IgD-negative memory B cell (primary cell): ENCODE results near the gene CDY1. TPM values are rescaled to one million over a fixed set of nuclear protein-coding genes. Genes with fewer than 3 reads are reported as not detected.
"Not testable (repeated sequence)": the region's sequence is repeated elsewhere in the genome, so short reads cannot be mapped to it uniquely, and the experiment has no call there.

Experiments
- H3K27ac Mint-ChIP-seq, 3 donors: one replicate each; pipeline ENCODE4 v1.8.0; 2020 to 2022; ENCODE audit warnings: mild to moderate bottlenecking in 3 of 3, mixed read lengths in 3 of 3, moderate library complexity in 1 of 3
- H3K27me3 Mint-ChIP-seq: one replicate; pipeline ENCODE4 v1.8.0; 2021; ENCODE audit warnings: mixed read lengths
- H3K36me3 Mint-ChIP-seq: one replicate; pipeline ENCODE4 v1.8.0; 2020; ENCODE audit warnings: mild to moderate bottlenecking, mixed read lengths
- H3K4me1 Mint-ChIP-seq, 3 donors: one replicate each; pipeline ENCODE4 v1.8.0; 2020 to 2022; ENCODE audit warnings: mixed read lengths in 3 of 3, mild to moderate bottlenecking in 1 of 3
- H3K4me3 Mint-ChIP-seq, 4 donors: one replicate each; pipeline ENCODE4 v1.8.0; 2020 to 2022; ENCODE audit warnings: mild to moderate bottlenecking in 4 of 4, mixed read lengths in 4 of 4, moderate library complexity in 3 of 4
- H3K9me3 Mint-ChIP-seq, 3 donors: one replicate each; pipeline ENCODE4 v1.8.0; 2020 to 2021; ENCODE audit warnings: mixed read lengths in 3 of 3, mild to moderate bottlenecking in 1 of 3
- polyA plus RNA-seq: library from polyadenylated mRNA; unstranded; fragments of 300-500 nt; fragmentation: Illumina TruSeq; gene quantifications from one replicate; pipeline ENCODE4 v1.2.3, GENCODE V29; 2021

The CDY1 gene
- polyA plus RNA-seq = not detected

GRCh38 chrY:25621817-25622216 is at the start of gene CDY1:
CDY1 (plus strand) TSS chrY:25622117; CDS start chrY:25622443, 326 bp downstream.
- not testable (repeated sequence) for H3K27ac Mint-ChIP-seq, H3K4me1 Mint-ChIP-seq, H3K4me3 Mint-ChIP-seq, H3K9me3 Mint-ChIP-seq, H3K36me3 Mint-ChIP-seq, H3K27me3 Mint-ChIP-seq

GRCh38 chrY:25593336-25593735 is 28.6 kb upstream of the CDY1 start:
- H3K27ac Mint-ChIP-seq, H3K4me1 Mint-ChIP-seq, H3K9me3 Mint-ChIP-seq, H3K36me3 Mint-ChIP-seq, H3K4me3 Mint-ChIP-seq, H3K27me3 Mint-ChIP-seq: not testable (repeated sequence)

- not testable (repeated sequence) for H3K9me3 Mint-ChIP-seq, H3K27ac Mint-ChIP-seq, H3K27me3 Mint-ChIP-seq, H3K36me3 Mint-ChIP-seq, H3K4me3 Mint-ChIP-seq, H3K4me1 Mint-ChIP-seq
Measured at GRCh38 chrY:25620209-25620608, 1.7 kb upstream of the CDY1 start.

DNA sequence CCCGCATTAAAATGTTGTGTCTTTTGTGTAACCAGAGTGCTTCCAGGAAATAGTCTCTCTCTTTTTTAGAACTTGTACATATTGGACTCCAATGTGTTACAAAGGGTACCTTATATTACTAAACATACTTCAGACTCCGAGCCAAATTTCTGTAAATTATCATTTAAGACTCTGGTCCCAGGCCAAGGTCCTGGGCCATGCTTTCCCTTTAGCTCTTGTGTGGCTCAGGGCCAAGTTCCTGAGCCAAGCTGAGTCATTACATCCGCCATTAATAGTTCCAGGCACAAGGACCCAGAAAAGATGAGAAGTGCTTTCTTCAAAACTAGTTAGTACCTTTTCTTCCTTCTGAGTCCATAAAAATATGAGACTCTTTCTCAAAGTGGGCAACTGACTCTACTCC is 4.6 kb downstream of the CDY1 start:
- not testable (repeated sequence) for H3K27me3 Mint-ChIP-seq, H3K4me3 Mint-ChIP-seq, H3K4me1 Mint-ChIP-seq, H3K9me3 Mint-ChIP-seq, H3K27ac Mint-ChIP-seq, H3K36me3 Mint-ChIP-seq

DNA sequence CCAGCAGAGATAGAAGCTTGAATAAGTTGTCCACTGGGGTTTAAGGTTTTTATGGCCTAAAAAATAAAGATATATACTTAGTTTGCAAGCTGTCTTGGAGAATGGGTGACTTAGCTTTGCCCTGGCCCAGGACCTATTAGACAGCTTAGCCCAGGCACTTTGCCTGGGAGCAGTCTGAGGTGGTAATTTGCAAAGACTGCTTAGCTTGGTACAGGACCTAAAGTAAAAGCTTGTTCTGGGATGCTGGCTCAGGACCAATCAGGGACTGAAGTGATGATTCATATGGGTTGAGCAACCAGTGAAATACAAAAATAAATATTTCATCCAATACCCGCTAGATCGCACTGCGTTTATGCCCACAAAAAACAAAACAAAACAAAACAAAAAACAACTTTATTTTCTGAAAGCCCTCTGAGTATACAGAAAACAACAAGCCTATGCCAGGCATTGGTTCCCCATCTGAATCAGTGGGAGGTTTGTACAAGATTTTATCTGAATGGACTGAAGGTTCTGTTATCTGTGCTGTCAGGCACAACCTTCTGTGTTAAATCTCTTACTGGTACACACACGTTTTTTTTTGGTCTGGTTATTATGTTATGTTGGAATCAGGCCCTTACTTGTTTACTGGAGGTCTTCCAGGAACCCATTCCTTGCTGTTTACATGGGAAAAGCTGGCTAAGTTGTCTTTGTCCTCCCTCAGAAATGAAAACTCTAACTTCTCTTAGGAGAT is 8.6 kb downstream of the CDY1 start:
- not testable (repeated sequence) for H3K9me3 Mint-ChIP-seq, H3K4me1 Mint-ChIP-seq, H3K27me3 Mint-ChIP-seq, H3K27ac Mint-ChIP-seq, H3K4me3 Mint-ChIP-seq, H3K36me3 Mint-ChIP-seq

DNA sequence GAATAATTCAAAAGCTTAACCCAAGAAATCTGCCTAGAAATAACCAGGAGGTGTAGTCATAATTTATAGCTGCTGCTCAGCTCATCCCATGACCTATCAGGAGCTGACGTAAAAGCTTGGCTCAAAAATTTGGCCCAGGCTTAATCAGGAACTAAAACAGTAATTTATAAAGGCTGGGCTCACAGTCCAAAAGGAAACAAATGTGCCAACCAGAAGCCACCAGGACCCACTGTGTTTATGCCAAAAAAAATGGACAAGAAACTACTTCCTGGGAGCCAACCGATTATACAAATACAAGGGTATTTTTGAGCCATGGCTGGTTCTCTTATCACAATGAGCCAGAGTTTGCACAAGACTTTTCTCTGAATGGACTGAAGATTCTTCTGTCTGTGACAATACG is 17.9 kb downstream of the CDY1 start:
- H3K9me3 Mint-ChIP-seq, H3K27ac Mint-ChIP-seq, H3K36me3 Mint-ChIP-seq, H3K4me3 Mint-ChIP-seq, H3K4me1 Mint-ChIP-seq, H3K27me3 Mint-ChIP-seq: not testable (repeated sequence)

DNA sequence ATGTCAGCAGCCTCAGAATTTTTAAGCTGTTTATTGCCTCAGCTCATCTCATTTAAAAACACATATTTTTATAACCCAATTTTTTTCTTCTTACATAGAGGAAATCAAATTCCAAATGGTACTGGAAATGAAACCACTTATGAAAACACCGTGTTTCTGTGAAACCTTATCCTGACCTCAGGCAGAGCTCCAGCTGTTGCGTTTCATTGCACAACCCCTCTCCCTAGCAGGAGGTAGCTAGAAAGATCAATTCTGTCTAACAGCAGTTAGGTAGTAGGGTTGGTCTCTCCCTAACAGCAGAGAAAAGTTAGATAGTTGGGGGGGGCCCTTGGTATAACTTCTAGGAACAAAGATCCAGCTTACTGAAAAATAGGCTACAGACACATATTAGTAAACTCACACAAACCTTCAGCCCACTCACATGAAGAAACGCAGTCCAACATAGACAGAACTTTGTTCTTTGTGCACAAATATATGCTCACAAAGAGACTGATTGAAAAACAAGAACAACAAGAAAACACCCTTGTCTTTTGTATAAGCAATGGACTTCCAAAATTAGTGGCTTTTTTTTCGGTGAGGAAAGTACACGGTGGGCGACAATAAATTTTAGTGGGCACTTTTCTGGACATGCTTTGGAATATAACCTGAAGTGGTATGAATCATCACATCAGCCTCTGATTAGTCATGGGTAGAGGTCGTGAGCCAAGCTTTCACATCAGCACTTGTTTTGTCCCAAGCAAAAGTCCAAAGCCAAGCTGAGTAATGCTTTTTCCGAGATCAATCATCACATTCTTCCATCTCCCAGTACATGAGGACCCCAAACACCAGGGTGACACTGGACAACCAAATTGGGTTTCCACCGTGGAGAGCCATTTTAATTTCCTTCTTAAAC is 21.4 kb downstream of the CDY1 start:
- not testable (repeated sequence) for H3K4me1 Mint-ChIP-seq, H3K4me3 Mint-ChIP-seq, H3K9me3 Mint-ChIP-seq, H3K27me3 Mint-ChIP-seq, H3K27ac Mint-ChIP-seq, H3K36me3 Mint-ChIP-seq
